ENCODE results near the gene NONO.

- TF ChIP-seq, protein P1, sequence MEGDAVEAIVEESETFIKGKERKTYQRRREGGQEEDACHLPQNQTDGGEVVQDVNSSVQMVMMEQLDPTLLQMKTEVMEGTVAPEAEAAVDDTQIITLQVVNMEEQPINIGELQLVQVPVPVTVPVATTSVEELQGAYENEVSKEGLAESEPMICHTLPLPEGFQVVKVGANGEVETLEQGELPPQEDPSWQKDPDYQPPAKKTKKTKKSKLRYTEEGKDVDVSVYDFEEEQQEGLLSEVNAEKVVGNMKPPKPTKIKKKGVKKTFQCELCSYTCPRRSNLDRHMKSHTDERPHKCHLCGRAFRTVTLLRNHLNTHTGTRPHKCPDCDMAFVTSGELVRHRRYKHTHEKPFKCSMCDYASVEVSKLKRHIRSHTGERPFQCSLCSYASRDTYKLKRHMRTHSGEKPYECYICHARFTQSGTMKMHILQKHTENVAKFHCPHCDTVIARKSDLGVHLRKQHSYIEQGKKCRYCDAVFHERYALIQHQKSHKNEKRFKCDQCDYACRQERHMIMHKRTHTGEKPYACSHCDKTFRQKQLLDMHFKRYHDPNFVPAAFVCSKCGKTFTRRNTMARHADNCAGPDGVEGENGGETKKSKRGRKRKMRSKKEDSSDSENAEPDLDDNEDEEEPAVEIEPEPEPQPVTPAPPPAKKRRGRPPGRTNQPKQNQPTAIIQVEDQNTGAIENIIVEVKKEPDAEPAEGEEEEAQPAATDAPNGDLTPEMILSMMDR (IDR thresholded peaks at IDR 0.05 in 4 of 5, conservative IDR thresholded peaks at IDR 0.05 in 1 of 5) = no peak
- TF ChIP-seq POLR2A (IDR thresholded peaks at IDR 0.05) = no peak
Measured at GRCh38 chrX:71245159-71245558, 38.3 kb upstream of the NONO start.

Data from gastrocnemius medialis (tissue), 4 donors.